Superior temporal gyrus (tissue), 1 donor: Measurements from ENCODE around the gene NRTN.
"Not testable (repeated sequence)": the region's sequence is repeated elsewhere in the genome, so short reads cannot be mapped to it uniquely, and the experiment has no call there.

Source experiments
- DNase-seq: peaks from one replicate; pipeline ENCODE4 v3.0.0-alpha.2; 2016; ENCODE audit errors: extremely low spot score

The NRTN gene

GRCh38 chr19:5838353-5839064, 33.6 kb downstream of the NRTN start:
- no peak for DNase-seq

- no peak for DNase-seq
Measured at GRCh38 chr19:5839065-5840017, 34.5 kb downstream of the NRTN start, which contains the start of gene FUT6. Gene FUT6 (minus strand): TSS chr19:5839702. CDS start chr19:5832567, 7,135 bp downstream.

- DNase-seq, result not testable (repeated sequence)
Measured at GRCh38 chr19:5841735-5842111, 36.9 kb downstream of the NRTN start.

- DNase-seq, result no peak
Measured at GRCh38 chr19:5843295-5843927, 38.5 kb downstream of the NRTN start.

- no peak for DNase-seq
Measured at GRCh38 chr19:5844456-5845433, 39.9 kb downstream of the NRTN start.

- DNase-seq, result not testable (repeated sequence)
Measured at GRCh38 chr19:5847846-5848245, 43.0 kb downstream of the NRTN start.

GRCh38 chr19:5848621-5849020, 43.8 kb downstream of the NRTN start:
- DNase-seq, result not testable (repeated sequence)

- DNase-seq, result no peak
Measured at GRCh38 chr19:5850189-5850588, 45.3 kb downstream of the NRTN start.

- no peak for DNase-seq
Measured at GRCh38 chr19:5850743-5851293, 46.0 kb downstream of the NRTN start.

- DNase-seq, result no peak
Measured at GRCh38 chr19:5851302-5851701, 46.4 kb downstream of the NRTN start, which contains the start of gene FUT3. Gene FUT3 (minus strand): TSS chr19:5851449.

GRCh38 chr19:5854121-5854520, 49.3 kb downstream of the NRTN start:
- DNase-seq, result not testable (repeated sequence)

- not testable (repeated sequence) for DNase-seq
Measured at GRCh38 chr19:5855151-5855550, 50.3 kb downstream of the NRTN start.

GRCh38 chr19:5857203-5858081, 52.6 kb downstream of the NRTN start:
- no peak for DNase-seq

GRCh38 chr19:5863030-5863665, 58.3 kb downstream of the NRTN start:
- no peak for DNase-seq

GRCh38 chr19:5864013-5864720, 59.3 kb downstream of the NRTN start:
- no peak for DNase-seq

- DNase-seq, result no peak
Measured at GRCh38 chr19:5864725-5865486, 60.0 kb downstream of the NRTN start.

GRCh38 chr19:5865772-5866171, 60.9 kb downstream of the NRTN start:
- DNase-seq, result no peak
